Activated naive CD4-positive, alpha-beta T cell (primary cell): ENCODE results near the gene RPS19.

Experiments
- DNase-seq, 4 experiments: peaks; one replicate each; lab custom pipeline; 2025; lab: John Stamatoyannopoulos, UW

The RPS19 gene

DNA sequence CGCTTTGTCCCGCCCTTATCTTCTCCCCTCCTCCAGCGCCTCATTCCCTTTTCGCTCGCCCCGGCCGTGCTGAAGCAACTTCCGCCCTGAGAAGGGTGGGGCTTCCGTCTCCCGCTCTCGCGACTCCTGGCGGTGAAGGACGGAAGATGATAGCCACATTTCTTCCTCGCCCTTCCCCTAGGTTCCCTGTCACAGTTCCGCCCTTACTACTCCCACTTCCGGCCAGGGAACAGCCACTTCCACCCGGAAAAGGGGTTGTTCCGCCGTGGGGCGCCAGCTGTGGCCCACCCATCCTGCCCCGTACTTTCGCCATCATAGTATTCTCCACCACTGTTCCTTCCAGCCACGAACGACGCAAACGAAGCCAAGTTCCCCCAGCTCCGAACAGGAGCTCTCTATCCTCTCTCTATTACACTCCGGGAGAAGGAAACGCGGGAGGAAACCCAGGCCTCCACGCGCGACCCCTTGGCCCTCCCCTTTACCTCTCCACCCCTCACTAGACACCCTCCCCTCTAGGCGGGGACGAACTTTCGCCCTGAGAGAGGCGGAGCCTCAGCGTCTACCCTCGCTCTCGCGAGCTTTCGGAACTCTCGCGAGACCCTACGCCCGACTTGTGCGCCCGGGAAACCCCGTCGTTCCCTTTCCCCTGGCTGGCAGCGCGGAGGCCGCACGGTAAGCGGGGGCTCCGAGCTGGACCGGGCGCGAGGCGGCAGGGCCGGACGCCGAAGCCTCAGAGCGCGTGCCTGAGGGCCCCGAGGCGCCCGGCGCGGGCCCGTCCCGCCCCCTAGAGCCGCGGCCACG is at the start of gene RPS19:
RPS19 (plus strand) TSS at position 638 of the 801 bp plus-strand sequence. CDS start 520 bp downstream, outside the sequence.
- DNase-seq, result peak; percentile 93 to 97 (median 96)

GRCh38 chr19:41810301-41810700 is 49.8 kb upstream of the RPS19 start:
- no peak for DNase-seq

GRCh38 chr19:41811036-41811435 is 49.0 kb upstream of the RPS19 start:
- no peak for DNase-seq

DNA sequence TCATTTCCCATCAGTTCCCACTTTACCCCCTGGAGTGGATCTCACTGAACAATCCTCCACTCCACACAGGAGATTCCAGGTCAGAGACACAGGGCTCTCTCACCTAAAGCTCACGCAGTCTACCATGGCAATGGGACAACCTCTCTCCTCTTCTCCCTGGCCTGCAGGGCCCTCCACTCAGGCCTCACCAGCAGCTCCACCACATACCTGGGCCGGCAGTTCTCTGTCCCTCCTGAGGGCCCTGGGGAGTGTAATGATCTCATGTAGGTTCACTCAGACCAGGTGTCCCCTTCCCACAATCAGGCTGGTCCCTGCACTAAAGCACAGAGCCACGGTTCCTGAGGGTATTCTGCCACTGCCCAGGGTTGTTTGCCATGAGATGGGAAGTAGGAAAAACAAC is 48.1 kb upstream of the RPS19 start:
- no peak for DNase-seq

DNA sequence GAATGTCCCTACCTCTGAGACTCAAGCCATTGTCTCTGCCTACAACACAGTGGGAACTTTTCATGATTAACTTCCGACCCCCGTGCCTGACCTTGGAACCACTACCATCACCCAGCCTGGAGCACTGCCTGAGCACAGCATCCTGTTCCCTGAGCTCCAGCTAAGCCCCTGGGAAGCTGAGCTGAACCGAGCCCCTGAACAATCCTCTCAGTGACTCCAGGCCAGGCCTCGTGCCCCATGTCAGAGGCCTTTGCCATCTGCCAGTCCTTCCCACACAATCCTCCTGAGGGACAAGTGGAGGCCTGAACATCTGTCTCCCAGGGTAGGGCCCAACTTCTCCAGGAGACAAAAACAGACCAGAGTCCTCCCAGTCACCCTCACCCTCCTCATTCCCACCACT is 46.1 kb upstream of the RPS19 start:
- DNase-seq, result no peak

DNA sequence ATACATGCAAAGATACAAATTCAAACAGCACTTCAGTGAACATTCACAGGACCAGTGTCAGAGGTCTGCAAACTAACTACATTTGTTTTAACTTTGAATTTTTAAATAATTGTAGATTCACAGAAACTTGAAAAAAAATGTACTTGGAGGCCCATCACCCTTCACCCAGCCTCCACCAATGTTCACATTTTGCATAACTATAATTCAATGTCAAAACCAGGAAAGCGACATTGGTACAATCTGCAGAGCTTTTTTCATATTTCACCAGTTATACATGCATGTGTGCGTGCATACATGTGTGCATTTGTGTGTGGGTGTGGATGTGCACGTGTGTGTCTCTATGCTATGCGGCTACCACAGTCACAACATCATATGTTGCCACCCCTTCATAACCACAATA is 44.8 kb upstream of the RPS19 start:
- DNase-seq, result no peak

DNA sequence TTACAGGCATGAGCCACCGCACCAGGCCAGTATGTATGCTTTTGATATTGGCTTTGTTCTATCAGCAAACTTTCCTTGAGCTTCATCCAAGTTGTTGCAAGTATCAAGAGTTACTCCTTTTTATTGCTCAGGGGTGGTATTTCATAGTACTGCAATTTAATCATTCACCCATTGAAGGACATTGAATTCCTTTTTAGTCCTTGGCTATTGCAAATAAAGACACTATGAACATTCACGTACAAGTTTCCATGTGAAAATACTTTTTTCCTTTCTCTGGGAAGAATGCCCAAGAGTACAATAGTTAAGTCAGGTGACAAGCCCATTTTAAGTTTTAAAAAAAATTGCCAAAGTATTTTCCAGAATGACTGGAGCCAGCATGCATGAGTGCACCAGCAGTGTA is 43.3 kb upstream of the RPS19 start:
- no peak for DNase-seq

DNA sequence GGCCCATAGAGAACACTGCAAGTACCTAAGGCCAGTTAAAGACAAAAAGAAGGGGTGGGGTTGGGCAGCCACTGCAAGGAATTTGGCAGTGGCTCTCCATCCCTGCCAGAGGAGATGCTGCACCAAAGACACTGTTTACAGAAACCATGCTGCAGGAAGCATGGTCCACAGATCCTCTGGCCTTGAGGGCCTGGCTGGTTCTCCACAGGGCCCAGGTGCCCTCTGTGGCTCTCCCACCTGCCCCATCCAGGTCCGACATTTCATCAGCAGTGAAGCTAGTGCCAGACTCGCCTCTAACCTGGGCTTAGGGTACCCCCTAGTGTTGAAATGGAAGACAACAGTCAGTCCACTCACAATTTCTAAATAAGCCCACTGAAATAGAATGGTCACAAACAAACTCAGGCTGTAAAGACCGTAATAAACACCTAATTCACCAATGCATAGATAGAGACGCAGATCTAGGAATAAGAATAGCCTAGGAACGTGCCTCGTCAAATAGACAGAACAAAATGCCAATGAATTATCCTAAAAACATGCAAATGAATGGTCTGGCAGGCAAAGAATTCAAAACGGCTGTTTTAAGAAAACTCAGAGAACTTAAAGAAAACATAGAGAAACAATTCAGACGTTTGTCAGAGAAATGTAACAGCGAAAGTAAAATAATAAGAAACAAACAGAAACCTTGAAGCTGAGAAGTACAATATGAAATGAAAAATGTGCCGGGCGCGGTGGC is 38.9 kb upstream of the RPS19 start:
- DNase-seq, result peak in 1 of 4 experiments; percentile 27

DNA sequence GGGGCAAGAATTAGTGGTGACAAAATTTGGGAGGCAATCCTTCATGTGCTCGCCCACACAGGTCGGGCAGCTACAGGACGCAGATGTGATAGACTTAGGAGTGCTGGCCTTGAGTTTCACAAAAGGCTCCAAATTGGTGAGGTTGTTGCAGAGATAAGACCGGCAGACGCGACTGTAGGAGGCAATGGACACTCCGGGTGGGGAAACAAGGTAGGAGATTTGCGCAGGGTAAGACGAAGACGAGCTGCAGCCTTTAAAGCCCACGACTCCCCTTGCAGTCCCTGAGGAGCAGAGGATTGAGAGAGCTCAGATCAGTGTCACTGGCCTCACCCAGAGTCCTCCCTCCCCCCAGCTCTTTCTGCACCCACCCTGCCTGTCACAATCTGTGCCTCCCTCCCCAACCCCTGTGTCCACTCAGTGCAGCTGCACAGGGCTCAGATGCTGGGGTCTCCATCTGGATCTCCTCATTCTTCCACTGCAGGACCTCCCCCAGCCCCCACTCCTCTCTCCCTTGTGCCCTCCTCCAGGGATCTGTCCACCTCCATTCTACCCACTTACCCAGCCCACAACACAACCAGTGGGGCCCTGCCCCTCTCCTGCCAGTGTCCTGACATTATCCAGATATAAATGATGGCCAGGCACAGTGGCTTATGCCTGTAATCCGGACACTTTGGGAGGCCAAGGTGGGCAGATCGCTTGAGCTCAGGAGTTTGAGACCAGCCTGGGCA is 21.9 kb upstream of the RPS19 start:
- DNase-seq, result no peak

DNA sequence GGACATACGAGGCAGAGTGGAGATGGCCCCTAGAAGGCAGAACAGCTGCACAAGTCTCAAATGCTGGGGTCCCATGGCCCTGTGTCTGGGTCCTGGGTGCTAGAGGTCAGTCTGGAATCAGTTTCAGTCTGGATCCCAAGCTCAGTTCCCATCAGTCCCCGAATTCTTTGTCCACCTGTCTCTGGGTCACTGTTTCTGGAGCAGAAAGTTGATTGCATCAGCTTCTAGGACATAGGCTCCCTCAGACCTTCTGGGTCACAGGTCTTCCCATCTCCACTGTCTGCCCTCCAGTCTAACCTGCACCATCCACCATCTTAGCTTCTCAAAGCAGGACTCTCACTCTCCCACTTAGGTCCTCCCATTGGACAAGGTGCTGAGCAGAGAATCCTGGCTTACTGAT is 20.8 kb upstream of the RPS19 start:
- DNase-seq, result no peak

GRCh38 chr19:41843371-41843770 is 16.7 kb upstream of the RPS19 start:
- DNase-seq, result no peak

GRCh38 chr19:41844601-41845000 is 15.5 kb upstream of the RPS19 start, which contains the start of gene LYPD4:
Gene LYPD4 (minus strand): TSS chr19:41844683. CDS start chr19:41839285, 5,398 bp downstream.
- DNase-seq, result no peak

- no peak for DNase-seq
Measured at GRCh38 chr19:41845001-41845050, 15.2 kb upstream of the RPS19 start, which contains the start of gene DMRTC2. Gene DMRTC2 (plus strand): TSS chr19:41845042. CDS start chr19:41847429, 2,387 bp downstream.

GRCh38 chr19:41845051-41845590 is 14.9 kb upstream of the RPS19 start:
- no peak for DNase-seq

- no peak for DNase-seq
Measured at GRCh38 chr19:41847351-41848105, 12.5 kb upstream of the RPS19 start.

DNA sequence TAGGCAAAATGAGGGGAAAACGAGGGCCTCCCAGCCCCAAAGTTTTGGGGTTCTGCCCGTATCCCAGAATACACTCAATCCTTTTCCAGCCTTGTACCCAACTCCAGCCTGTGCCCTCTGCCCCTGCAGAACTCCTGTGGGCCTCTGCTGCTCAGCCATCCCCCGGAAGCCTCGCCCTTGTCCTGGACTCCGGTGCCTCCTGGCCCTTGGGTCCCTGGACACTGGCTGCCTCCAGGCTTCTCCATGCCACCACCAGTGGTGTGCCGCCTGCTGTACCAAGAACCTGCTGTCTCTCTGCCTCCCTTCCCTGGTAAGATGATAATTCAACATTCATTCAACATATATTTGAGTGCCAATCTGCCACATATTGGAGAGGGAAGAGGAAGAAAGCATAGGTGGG is 11.4 kb upstream of the RPS19 start:
- no peak for DNase-seq

- no peak for DNase-seq
Measured at GRCh38 chr19:41849067-41849466, 11.0 kb upstream of the RPS19 start.

DNA sequence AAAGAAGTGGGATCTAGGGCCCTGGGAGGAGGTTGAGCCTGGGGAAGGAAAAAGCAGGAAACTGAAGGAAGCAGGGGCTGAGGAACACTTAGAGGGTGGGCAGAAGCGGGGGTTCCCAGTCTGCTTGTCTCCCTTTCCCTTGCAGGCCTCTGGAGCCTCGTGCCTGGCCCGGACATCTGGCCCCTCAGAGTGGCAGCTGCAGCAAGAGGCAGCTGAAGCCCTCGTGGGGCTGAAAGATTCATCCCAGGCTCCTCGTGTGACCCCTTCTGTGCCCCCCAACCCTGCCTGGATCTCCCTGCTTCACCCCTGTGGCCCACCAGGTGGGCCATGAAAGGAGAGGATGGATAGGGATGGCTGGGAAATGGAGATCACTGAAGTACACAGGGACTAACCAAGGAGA is 9.7 kb upstream of the RPS19 start:
- DNase-seq, result no peak

- DNase-seq, result no peak
Measured at GRCh38 chr19:41851456-41851855, 8.6 kb upstream of the RPS19 start.

- no peak for DNase-seq
Measured at GRCh38 chr19:41853344-41853743, 6.7 kb upstream of the RPS19 start.

GRCh38 chr19:41853768-41854167 is 6.3 kb upstream of the RPS19 start:
- no peak for DNase-seq

- DNase-seq, result no peak
Measured at GRCh38 chr19:41859213-41859617, 840 bp upstream of the RPS19 start.
